ENCODE data around the gene ATG7.
"Not testable (repeated sequence)": the region's sequence is repeated elsewhere in the genome, so short reads cannot be mapped to it uniquely, and the experiment has no call there.

Gene ATG7

GRCh38 chr3:11255537-11255936, 16.7 kb upstream of the ATG7 start:
- not testable (repeated sequence) for DNase-seq

GRCh38 chr3:11258958-11259357, 13.2 kb upstream of the ATG7 start:
- DNase-seq: no peak

DNA sequence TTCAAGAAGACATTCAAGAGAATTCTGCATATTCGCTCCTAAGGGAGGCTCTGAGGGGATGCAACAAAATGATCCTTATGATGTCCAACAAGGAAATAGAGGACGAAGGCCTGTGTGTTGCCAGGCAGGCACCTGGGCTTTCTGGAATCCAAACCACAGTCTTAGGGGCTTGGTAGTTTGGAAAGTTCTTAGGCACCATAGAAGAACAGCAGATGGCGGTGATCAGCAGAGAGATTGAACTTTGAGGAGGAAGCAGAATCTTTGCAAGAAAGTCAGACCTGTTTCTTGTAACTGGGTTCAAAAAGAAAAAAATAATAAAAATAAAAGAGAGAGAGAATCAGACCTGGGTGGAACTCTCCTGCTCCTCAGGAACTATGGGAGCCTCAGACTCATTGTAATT, 11.7 kb upstream of the ATG7 start:
- no peak for DNase-seq

- no peak for DNase-seq
Measured at GRCh38 chr3:11269007-11269406, 3.2 kb upstream of the ATG7 start.

DNA sequence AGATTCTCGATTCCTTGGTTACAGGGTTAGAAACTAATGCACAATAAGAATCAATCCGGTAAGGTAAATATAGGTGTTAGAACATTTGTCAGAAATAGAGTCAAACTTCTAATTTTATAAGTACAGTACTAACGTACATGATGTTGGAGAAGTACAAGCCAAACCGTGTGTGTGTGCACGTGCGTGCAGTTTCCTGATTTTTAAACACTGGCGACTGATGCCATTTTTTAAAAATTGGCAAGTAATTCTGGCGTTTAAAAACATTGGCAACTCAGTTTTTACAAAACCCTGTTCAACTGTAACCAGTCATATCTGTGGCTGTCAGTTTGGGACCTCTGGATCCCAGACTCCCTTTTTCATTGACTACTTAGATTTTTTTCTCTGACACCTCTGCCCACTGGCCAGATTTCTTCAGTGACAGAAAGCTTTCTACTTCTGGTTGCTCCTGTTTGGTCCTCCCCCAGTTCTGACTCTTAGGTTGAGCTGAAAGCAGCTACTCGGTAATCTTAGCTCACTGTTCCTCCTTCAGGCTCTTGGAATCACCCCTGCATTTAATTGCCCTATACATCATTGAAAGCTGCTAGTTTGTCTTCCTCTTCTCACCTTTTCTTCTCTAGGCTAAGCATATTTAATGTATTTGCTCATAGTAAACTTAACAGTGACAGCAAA, 843 bp downstream of the ATG7 start:
- no peak for DNase-seq

GRCh38 chr3:11273891-11274291, 1.7 kb downstream of the ATG7 start:
- no peak for DNase-seq

GRCh38 chr3:11274566-11275142, 2.5 kb downstream of the ATG7 start:
- DNase-seq: no peak

DNA sequence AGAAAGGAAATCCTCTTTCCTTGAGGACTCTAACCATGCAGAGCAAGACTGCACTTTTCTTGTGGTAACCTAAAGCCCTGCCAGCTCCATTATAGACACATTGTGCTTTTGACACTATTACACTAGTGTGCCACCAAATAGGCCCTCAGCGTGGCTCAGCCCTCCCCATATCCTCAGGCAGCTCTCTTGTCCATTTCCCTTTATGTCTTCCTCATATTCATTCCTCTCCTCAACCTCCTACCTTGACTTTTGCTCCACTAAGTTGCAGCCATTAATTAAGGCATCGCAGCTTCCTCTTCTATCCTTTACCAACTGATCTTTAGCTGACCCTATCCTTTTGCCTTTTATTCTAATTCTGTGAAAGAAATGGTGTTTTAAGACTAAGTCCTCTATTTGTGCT, 3.7 kb downstream of the ATG7 start:
- DNase-seq: no peak

DNA sequence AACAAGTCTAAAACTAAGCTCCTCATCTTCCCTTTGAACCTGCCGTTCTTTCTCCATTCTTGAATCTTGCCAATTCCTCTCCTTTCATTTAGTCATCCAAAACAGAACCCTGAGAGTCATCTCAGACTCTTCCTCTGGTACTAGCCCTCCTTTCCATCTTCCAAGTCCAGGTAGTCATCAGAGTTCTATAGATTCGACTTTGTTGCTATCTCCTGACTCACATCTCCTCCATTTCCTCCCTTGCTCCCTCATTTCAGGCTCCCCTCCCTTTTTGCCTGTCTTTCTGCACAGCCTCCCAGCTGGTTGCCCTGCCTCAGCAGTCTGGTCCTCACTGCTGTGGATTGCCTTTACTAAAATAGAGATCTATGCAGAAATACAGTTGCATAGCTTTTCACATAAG, 4.7 kb downstream of the ATG7 start:
- DNase-seq: no peak

- no peak for DNase-seq
Measured at GRCh38 chr3:11282250-11283138, 10.3 kb downstream of the ATG7 start.

- DNase-seq: no peak
Measured at GRCh38 chr3:11283139-11283475, 10.9 kb downstream of the ATG7 start.

DNA sequence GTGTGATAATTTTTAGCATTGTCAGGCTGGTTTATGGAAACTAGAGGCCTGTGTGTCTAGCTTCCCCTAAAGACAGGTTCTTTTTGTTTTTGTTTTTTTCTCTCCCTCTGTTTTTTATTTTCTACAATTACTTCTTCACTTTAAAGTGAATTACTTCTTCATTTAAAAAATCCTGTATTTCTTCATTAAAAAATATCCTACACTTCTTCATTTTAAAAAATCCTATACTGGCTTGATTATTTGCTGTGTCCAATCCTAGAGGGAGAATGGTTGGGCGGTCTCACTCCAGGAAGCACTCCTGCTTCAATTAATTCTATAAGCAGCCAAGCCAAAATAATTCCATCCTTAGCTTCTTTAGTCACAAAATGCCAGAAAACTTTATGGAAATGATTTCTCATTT, 11.8 kb downstream of the ATG7 start:
- DNase-seq: no peak

DNA sequence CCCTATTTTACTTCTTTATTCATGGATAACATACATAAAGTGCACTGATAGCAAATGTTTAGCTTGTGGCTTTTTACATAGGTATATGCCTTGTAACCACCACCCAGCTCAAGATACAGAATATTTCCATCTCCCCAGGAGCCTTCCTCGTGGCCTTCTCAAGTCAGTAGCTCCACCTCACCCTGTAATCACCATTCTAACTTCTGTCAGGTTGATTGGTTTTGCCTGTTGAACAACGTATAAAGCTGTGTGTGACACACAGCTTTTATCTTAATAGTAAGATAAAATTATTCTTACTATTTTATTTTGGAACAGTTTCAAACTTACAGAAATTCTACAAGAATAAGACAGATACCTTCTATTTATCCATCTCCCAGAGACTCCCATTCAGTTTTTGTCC, 13.3 kb downstream of the ATG7 start:
- DNase-seq: no peak

DNA sequence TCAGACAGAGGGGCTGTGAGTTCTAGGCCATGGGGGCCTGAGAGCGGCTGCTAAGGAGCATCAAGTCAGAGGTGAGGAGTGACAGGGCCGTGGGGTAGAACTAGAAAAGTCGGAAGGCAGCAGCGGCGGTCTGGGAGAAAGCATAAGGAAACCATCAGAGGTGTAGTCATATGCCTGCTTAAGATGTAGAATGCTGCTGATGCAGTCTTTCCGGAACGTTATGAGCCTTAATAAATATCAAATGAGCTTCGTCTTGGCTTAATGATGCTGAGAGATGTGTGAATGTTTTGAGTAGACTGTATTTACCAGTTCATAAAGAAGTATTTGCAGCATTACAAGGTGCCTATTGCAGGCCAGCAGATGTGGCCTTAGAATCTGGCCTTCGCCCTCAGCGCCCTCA, 15.2 kb downstream of the ATG7 start:
- DNase-seq: no peak

DNA sequence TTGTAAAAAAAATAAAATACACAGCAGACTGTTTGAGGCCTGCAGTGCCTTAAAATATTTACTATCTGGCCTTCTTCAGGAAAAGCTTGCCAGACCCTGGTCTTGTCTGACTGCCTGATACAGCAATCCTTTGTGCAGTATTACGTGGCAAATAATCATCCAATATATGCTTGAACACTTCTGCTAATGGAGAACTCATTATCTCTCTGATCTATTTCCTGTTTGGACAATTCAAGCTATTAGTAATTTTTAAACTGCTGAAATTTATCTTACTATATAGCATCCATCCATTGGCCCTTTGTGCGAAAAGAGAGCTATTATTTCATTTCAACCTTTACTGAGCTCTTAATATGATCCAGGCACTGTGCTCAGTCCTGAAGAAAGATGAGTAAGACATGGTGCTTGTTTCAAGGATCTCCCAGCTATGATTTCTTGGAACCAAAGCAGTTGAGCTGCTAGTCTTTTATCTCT, 15.9 kb downstream of the ATG7 start:
- peak in 1 of 2 experiments; percentile 62 for DNase-seq

DNA sequence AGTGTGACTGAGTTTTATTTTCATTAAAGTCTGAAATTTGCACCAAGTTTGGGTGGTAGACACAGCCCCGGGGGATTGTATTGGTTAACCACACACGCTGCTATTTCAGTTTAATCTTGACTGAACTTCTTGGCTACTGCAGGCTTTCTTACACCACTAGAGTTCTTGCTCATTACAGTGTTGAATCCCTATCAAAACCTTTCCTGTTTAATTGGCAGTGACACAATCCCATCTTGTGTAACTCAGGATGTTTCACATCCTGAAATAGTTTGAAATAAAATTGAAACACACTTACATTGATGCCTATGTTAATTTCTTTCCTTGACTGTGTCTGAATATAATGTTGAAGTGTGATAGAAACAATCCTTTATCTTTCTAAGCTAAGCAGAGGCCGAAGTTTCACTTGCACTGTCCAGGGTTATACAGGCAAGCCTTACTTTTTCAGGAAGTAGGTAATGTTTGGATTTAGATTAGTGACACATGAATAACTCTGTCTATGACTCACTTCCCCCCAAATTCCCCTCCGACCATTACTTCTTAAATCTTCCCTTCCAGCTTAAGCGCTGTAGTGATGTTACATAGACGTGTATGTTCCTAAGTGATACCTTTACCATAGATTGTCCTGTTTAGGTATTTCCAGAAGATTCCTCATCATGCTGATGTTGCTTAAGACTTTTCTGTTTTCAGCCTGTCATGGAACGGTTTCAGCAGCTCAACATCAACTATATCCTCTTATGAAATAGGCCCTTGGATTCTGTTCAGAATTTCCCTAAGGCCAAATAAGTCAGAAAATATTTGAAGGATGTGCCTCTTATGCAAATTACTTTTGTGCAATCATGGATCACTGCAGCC, 16.8 kb downstream of the ATG7 start:
- DNase-seq: peak; percentile 86 to 98

DNA sequence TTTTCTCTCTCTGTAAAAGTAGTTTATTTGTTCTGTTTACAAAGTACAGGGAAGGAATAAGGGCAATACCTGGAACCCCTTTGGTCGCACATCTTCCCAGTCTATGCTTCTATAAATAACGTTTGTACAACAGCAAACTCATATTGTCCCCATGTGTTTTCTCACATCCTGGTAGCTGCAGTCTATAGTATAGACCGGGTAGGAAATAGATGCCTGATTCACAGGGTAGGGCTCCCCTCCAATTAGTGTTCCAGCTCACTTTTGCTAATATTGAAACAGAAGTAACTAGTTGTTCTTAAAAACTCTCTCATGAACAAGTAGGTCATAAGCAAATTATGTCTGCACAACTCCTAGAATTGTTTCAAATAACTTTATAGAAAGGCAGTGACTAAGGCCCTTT, 17.7 kb downstream of the ATG7 start:
- DNase-seq: no peak

DNA sequence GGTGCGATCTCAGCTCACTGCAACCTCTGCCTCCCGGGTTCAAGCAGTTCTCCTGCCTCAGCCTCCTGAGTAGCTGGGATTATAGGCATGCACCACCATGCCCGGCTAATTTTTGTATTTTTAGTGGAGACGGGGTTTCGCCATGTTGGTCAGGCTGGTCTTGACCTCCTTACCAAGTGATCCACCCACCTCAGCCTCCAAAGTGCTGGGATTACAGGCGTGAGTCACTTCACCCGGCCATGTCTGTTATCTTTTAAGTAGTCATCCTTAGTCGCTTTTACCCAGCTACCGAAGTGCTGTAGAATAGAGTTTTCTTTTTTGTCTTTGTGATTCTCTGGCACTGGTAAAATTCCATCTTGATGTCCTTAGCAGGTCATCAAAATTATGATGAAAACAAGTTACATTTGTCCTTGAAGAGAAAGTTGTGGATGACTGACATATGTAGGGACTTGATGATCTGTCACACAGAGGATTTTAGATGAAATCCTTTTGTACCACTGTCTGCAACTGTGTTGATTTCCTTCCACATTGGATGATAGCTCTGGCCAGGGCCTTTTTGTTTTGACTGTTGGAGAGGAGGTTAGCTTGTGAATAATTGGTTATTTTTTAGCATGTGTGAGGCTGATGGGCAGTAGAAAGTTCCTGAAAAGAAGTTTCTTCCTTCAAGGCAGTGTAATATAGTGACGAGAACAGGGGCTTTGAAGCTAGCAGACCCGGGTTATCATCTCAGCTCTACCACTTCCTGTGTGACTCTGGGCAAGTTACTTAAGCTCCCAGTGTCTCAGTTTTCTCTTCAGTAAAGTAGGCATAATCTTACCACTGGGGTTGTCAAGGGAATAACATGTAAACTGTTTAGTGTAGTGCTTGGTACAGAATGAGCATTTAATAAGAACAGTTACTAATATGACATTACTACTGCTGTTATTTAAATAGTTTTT, 18.8 kb downstream of the ATG7 start:
- no peak for DNase-seq

- no peak for DNase-seq
Measured at GRCh38 chr3:11291808-11292207, 19.6 kb downstream of the ATG7 start.

DNA sequence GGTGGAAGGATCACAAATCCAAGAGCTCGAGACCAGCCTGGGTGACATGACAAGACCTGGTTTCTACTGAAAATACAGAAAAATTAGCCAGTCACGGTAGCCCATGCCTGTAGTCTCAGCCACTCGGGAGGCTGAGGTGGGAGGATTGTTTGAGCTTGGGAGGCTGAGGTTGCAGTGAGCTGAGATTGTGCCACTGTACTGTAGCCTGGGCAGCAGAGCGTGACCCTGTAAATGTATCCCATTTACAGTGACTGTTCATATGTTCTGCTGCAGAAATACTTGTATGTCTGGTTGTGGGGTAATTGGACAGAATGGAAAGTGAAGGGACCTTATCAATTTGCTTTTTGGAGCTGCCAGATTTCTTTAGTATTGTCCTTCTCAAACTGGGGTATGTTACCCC, 24.9 kb downstream of the ATG7 start:
- no peak for DNase-seq

DNA sequence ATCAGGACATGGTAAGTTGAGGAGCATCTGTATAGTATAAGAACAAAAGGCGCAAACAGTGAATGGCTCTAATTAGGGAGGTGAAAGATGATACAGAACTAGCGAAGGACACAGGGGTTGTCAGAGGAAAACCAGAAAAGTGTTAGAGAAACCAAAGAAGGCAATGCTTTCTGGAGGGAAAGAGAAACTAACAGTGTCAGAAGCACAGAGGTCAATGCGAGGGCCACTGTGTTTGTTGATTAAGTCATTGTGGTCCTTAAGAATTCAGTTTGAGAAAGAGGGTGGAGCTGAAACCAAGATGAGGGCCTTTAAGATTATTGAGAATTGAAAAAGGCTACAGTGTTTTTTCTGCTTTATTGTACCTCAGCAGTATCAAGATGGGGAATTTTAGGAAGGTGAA, 28.8 kb downstream of the ATG7 start:
- no peak for DNase-seq

GRCh38 chr3:11302444-11302843, 30.2 kb downstream of the ATG7 start:
- no peak for DNase-seq

Data from SW 1271 (cell line).